Left ventricle myocardium inferior (tissue), 1 donor: ENCODE measurements around the gene TMEM40. TPM values are rescaled to one million over a fixed set of nuclear protein-coding genes. Genes with fewer than 3 reads are reported as not detected.
A peak's percentile ranks its signal among the peaks of the same experiment; 100 is the strongest.

Experiments
- DNase-seq: peaks from one replicate; pipeline ENCODE4 v3.0.0-alpha.2; 2020
- H3K27ac ChIP-seq: fragments of 200-600 bp; replicated peaks from 2 replicates; pipeline ENCODE4 v1.8.0; 2021
- H3K27me3 ChIP-seq: fragments of 200-600 bp; 2 replicates; pipeline ENCODE4 v1.8.0; 2021; ENCODE audit warnings: low read depth
- H3K36me3 ChIP-seq: fragments of 200-600 bp; 2 replicates; pipeline ENCODE4 v1.8.0; 2021
- H3K4me1 ChIP-seq: fragments of 200-600 bp; 2 replicates; pipeline ENCODE4 v1.8.0; 2021
- H3K4me3 ChIP-seq: fragments of 200-600 bp; 2 replicates; pipeline ENCODE4 v1.8.0; 2021; ENCODE audit warnings: mild to moderate bottlenecking, moderate library complexity
- H3K9me3 ChIP-seq: fragments of 200-600 bp; replicated peaks from 2 replicates; pipeline ENCODE4 v1.8.0; 2021
- CTCF ChIP-seq: fragments of 200-600 bp; IDR thresholded peaks from 2 replicates; pipeline ENCODE4 v1.8.0; 2021; ENCODE audit warnings: antibody characterized with exemption, mild to moderate bottlenecking, borderline replicate concordance
- intact Hi-C: fragments of 100-400 bp; cut with micrococcal nuclease; formaldehyde crosslinking; loops from one replicate; pipeline ENCODE4 v1.11.0; 2022
- long read RNA-seq: library from polyadenylated mRNA; unstranded; transcript quantifications from one replicate; pipeline ENCODE4 v2.0.0, GENCODE V29; 2021
- total RNA-seq: library from RNA; stranded (reverse); fragmentation: NEBNext Ultra II Directional; extraction: Animal tissue kit (Norgen Biotek cat#: 25700); gene quantifications from one replicate; pipeline ENCODE4 v1.2.1, GENCODE V29; 2021
- donor health status: DM: no; HTN: yes; CAD: no; lungs with severe emphysema.

The TMEM40 gene
- total RNA-seq, result 4.5 TPM
- long read RNA-seq, partial matches to known transcripts, result 0 of 2 reads
- long read RNA-seq, other reads (novel, unspliced or antisense), result 1 of 2 reads

- Histone ChIP-seq H3K27me3 (no peaks in the 10 kb centered on the region), H3K27ac (peak within 1 kb of the TSS; percentile 74), H3K4me1 (peaks cover 34% of the 10 kb centered on the region), H3K36me3 (no peaks in the 10 kb centered on the region), H3K4me3 (no peak within 1 kb of the TSS), H3K9me3 (no peaks in the 10 kb centered on the region)
- intact Hi-C loops, result no loop called here
- TF ChIP-seq CTCF, result no peak
- no peak for DNase-seq
Observed at GRCh38 chr3:12759097-12759679, at the start of gene TMEM40. TMEM40 (minus strand) TSS chr3:12759259; CDS start chr3:12749832, 9,427 bp downstream.

GRCh38 chr3:12808587-12808986 is 49.5 kb upstream of the TMEM40 start:
- no peak for DNase-seq
- intact Hi-C loops, result no loop called here
- no peak for TF ChIP-seq CTCF
- peaks cover 51% of the 10 kb centered on the region for H3K4me1 ChIP-seq
- no peaks in the 10 kb centered on the region for H3K9me3 ChIP-seq
- no peaks in the 10 kb centered on the region for H3K27me3 ChIP-seq
- H3K4me3 ChIP-seq, result no peak overlapping the region
- peak overlapping the region; percentile 73 for H3K27ac ChIP-seq
- H3K36me3 ChIP-seq, result peaks cover 58% of the 10 kb centered on the region

DNA sequence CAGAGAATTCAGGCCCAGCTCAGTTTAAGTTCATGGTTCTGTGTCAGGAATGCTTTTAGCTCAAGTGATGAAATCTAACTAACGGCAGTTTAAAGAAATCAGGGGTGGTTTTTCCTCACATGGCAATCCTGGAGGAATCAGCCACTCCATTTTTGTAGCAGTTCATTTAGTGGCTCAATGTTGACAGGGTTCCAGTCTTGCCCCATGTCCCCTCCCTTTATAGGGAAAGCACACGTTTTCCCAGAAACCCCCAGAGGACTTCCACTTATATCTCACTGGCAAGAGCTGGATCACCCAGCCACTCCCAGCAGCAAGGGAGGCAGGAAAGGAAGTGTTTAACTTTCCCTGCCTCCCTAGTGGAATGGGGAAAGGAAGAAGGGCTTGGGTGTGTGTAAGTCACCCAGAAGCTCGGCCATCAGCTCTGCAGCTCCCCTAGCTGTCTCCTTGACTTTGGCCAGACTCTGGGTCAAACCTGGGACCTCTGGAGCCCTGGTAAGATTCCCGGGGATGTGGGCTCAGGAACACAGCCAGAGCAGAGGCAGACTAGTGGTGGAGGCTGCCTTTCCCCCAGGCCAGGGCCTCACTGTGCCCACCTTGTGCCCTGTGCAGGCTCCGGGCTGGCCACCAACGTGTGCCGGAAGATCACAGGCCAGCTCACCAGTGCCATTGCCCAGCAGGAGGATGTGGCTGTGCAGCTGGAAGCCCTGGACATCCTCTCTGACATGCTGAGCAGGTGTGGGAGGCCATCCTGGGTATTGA is 48.7 kb upstream of the TMEM40 start:
- Histone ChIP-seq H3K36me3 (peaks cover 55% of the 10 kb centered on the region), H3K27ac (peak overlapping the region; percentile 73)

GRCh38 chr3:12807066-12807465 is 48.0 kb upstream of the TMEM40 start:
- H3K36me3 ChIP-seq, result peaks cover 52% of the 10 kb centered on the region
- no peaks in the 10 kb centered on the region for H3K27me3 ChIP-seq
- peak overlapping the region; percentile 73 for H3K27ac ChIP-seq
- no peak for DNase-seq
- intact Hi-C loops, result no loop called here
- H3K9me3 ChIP-seq, result no peaks in the 10 kb centered on the region
- TF ChIP-seq CTCF, result no peak
- H3K4me1 ChIP-seq, result peaks cover 51% of the 10 kb centered on the region
- H3K4me3 ChIP-seq, result no peak overlapping the region

More for the DNA sequence above, 48.7 kb upstream of the TMEM40 start:
- Histone ChIP-seq H3K27me3 (no peaks in the 10 kb centered on the region), H3K4me1 (peaks cover 51% of the 10 kb centered on the region), H3K9me3 (no peaks in the 10 kb centered on the region), H3K4me3 (no peak overlapping the region)
- TF ChIP-seq CTCF, result no peak
- intact Hi-C loops, result no loop called here
- DNase-seq, result no peak

GRCh38 chr3:12803371-12803770 is 44.3 kb upstream of the TMEM40 start:
- Histone ChIP-seq H3K36me3 (peaks cover 50% of the 10 kb centered on the region), H3K27ac (no peak overlapping the region), H3K4me3 (no peak overlapping the region), H3K27me3 (no peaks in the 10 kb centered on the region), H3K9me3 (no peaks in the 10 kb centered on the region), H3K4me1 (peaks cover 53% of the 10 kb centered on the region)
- no peak for TF ChIP-seq CTCF
- DNase-seq, result no peak
- intact Hi-C loops, result no loop called here
